Right lobe of liver (tissue), 4 donors: ENCODE results near the gene CTXND2.

Experiments used
- POLR2A ChIP-seq: fragments of 450-650 bp; IDR thresholded peaks from one replicate; pipeline ENCODE4 v1.6.1; 2017; ENCODE audit warnings: antibody characterized with exemption, mild to moderate bottlenecking
- TF ChIP-seq, protein P1 (sequence below), 4 donors: fragments of 200-600 bp in 3 of 4; fragments of 450-650 bp in 1 of 4; IDR thresholded peaks; one replicate each; pipeline versions ENCODE4 v1.5.1 to v1.8.0; 2016 to 2022; ENCODE audit warnings: antibody characterized with exemption in 4 of 4, mild to moderate bottlenecking in 2 of 4
- donor health status: DM: no; HTN: no; CAD: no.
- donor health status: DM: no; HTN: no; CAD: no.
- donor health status: DM: no; HTN: yes; CAD: no.

DNA sequence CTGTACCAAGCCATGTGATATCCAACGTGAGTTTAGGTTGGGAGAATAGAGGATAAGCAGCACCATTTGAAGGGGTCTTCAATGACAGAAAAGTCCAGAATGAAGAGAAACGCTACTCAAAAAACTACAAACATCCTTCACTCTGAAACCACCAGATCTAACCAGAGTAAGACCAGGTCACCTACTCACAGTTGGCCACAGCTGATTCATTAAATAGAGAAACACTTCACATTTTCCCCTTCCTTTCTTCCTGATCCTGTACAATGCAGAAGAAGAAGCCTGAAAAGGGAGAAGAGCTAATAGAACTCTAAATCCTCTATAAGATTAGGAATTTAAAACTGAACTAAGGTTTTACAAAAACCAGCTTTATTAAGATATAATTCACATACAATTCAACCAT, 19.9 kb downstream of the CTXND2 start:
- no peak for TF ChIP-seq POLR2A
- TF ChIP-seq, protein P1, sequence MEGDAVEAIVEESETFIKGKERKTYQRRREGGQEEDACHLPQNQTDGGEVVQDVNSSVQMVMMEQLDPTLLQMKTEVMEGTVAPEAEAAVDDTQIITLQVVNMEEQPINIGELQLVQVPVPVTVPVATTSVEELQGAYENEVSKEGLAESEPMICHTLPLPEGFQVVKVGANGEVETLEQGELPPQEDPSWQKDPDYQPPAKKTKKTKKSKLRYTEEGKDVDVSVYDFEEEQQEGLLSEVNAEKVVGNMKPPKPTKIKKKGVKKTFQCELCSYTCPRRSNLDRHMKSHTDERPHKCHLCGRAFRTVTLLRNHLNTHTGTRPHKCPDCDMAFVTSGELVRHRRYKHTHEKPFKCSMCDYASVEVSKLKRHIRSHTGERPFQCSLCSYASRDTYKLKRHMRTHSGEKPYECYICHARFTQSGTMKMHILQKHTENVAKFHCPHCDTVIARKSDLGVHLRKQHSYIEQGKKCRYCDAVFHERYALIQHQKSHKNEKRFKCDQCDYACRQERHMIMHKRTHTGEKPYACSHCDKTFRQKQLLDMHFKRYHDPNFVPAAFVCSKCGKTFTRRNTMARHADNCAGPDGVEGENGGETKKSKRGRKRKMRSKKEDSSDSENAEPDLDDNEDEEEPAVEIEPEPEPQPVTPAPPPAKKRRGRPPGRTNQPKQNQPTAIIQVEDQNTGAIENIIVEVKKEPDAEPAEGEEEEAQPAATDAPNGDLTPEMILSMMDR (IDR thresholded peaks at IDR 0.05), result no peak
